NB4 (cell line): Measurements from ENCODE around the gene DPY19L1.
"Not testable (repeated sequence)": the region's sequence is repeated elsewhere in the genome, so short reads cannot be mapped to it uniquely, and the experiment has no call there.

Experiments used
- MYC ChIP-seq: IDR thresholded peaks from 2 replicates; pipeline ENCODE4 v1.6.1; 2011; ENCODE audit warnings: low read depth, low read length
- POLR2A ChIP-seq: IDR thresholded peaks from 2 replicates; pipeline ENCODE4 v1.6.1; 2011; ENCODE audit warnings: mild to moderate bottlenecking; ENCODE audit not compliant: insufficient read length; ENCODE audit errors: extremely low read depth
- TF ChIP-seq, protein P1 (sequence below): IDR thresholded peaks from one replicate; pipeline ENCODE4 v1.5.1; 2012; ENCODE audit warnings: low read depth, low read length
- TF ChIP-seq, protein P2 (sequence below): IDR thresholded peaks from 2 replicates; pipeline ENCODE4 v1.6.1; 2011; ENCODE audit warnings: low read depth, low read length

DNA sequence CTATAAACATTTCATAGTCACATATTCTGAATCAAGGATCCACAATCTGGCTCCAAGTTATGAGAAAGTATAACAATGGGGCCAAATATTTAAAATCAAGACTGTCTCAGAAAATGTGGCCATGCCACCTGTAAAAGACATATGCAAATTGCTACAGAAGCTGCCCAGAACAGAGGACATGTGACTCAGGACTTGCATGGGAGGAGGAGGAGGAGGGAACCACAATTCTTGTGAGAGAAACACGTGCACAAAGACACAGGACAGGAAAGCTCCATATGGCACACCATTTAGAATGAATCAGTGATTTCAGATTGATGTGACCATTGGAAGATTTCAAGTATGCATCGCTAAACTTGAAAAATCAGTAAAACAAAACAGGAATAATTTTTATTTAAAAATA, 133.4 kb downstream of the DPY19L1 start:
- TF ChIP-seq, protein P1, sequence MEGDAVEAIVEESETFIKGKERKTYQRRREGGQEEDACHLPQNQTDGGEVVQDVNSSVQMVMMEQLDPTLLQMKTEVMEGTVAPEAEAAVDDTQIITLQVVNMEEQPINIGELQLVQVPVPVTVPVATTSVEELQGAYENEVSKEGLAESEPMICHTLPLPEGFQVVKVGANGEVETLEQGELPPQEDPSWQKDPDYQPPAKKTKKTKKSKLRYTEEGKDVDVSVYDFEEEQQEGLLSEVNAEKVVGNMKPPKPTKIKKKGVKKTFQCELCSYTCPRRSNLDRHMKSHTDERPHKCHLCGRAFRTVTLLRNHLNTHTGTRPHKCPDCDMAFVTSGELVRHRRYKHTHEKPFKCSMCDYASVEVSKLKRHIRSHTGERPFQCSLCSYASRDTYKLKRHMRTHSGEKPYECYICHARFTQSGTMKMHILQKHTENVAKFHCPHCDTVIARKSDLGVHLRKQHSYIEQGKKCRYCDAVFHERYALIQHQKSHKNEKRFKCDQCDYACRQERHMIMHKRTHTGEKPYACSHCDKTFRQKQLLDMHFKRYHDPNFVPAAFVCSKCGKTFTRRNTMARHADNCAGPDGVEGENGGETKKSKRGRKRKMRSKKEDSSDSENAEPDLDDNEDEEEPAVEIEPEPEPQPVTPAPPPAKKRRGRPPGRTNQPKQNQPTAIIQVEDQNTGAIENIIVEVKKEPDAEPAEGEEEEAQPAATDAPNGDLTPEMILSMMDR, result not testable (repeated sequence)
- not testable (repeated sequence) for TF ChIP-seq POLR2A, MYC
- TF ChIP-seq, protein P2, sequence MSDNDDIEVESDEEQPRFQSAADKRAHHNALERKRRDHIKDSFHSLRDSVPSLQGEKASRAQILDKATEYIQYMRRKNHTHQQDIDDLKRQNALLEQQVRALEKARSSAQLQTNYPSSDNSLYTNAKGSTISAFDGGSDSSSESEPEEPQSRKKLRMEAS, result not testable (repeated sequence)
